LoVo (cell line): ENCODE data around the gene POU2AF1.
A peak's percentile ranks its signal among the peaks of the same experiment; 100 is the strongest.

ENCODE experiments used
- DNase-seq: peaks from one replicate; pipeline ENCODE4 v3.0.0-alpha.2; 2016; ENCODE audit warnings: low spot score

The POU2AF1 gene

GRCh38 chr11:111361052-111361801 is 17.8 kb downstream of the POU2AF1 start:
- DNase-seq, result no peak

GRCh38 chr11:111360150-111361043 is 18.7 kb downstream of the POU2AF1 start:
- peak; percentile 73 for DNase-seq

GRCh38 chr11:111359223-111360149 is 19.6 kb downstream of the POU2AF1 start:
- DNase-seq, result no peak

GRCh38 chr11:111358038-111359001 is 20.8 kb downstream of the POU2AF1 start:
- DNase-seq, result no peak

GRCh38 chr11:111357150-111358037 is 21.7 kb downstream of the POU2AF1 start:
- DNase-seq, result no peak

GRCh38 chr11:111356660-111357048 is 22.4 kb downstream of the POU2AF1 start:
- DNase-seq, result no peak

GRCh38 chr11:111355956-111356659 is 23.0 kb downstream of the POU2AF1 start:
- no peak for DNase-seq

- DNase-seq, result no peak
Measured at GRCh38 chr11:111355101-111355500, 24.0 kb downstream of the POU2AF1 start.

GRCh38 chr11:111354601-111354891 is 24.5 kb downstream of the POU2AF1 start:
- no peak for DNase-seq

- no peak for DNase-seq
Measured at GRCh38 chr11:111353776-111354600, 25.1 kb downstream of the POU2AF1 start.

GRCh38 chr11:111352935-111353710 is 26.0 kb downstream of the POU2AF1 start:
- no peak for DNase-seq

GRCh38 chr11:111352231-111352746 is 26.8 kb downstream of the POU2AF1 start:
- no peak for DNase-seq

GRCh38 chr11:111351374-111352055 is 27.6 kb downstream of the POU2AF1 start:
- DNase-seq, result no peak

- DNase-seq, result no peak
Measured at GRCh38 chr11:111350811-111351210, 28.3 kb downstream of the POU2AF1 start.

- DNase-seq, result no peak
Measured at GRCh38 chr11:111349191-111349695, 29.8 kb downstream of the POU2AF1 start.

- DNase-seq, result no peak
Measured at GRCh38 chr11:111348147-111348546, 30.9 kb downstream of the POU2AF1 start.

- DNase-seq, result no peak
Measured at GRCh38 chr11:111347723-111348115, 31.4 kb downstream of the POU2AF1 start.
